Endothelial cell (in vitro differentiated cells): ENCODE results near the gene P2RY14. TPM values are rescaled to one million over a fixed set of nuclear protein-coding genes. Genes with fewer than 3 reads are reported as not detected.

Experiments used
- DNase-seq: peaks from one replicate; pipeline ENCODE4 v3.0.0; 2021; ENCODE audit warnings: low spot score
- H3K27ac Mint-ChIP-seq: one replicate; pipeline ENCODE4 v1.8.0; 2021; ENCODE audit warnings: mixed read lengths, inconsistent platforms; ENCODE audit not compliant: unreplicated experiment
- H3K27me3 Mint-ChIP-seq: one replicate; pipeline ENCODE4 v1.8.0; 2021; ENCODE audit warnings: mild to moderate bottlenecking, moderate library complexity, mixed read lengths, inconsistent platforms; ENCODE audit not compliant: unreplicated experiment
- H3K36me3 Mint-ChIP-seq: one replicate; pipeline ENCODE4 v1.8.0; 2021; ENCODE audit warnings: mild to moderate bottlenecking, low read depth, mixed read lengths, inconsistent platforms; ENCODE audit not compliant: unreplicated experiment
- H3K4me1 Mint-ChIP-seq: one replicate; pipeline ENCODE4 v1.8.0; 2021; ENCODE audit warnings: mild to moderate bottlenecking, mixed read lengths, inconsistent platforms; ENCODE audit not compliant: unreplicated experiment
- H3K4me3 Mint-ChIP-seq: one replicate; pipeline ENCODE4 v1.8.0; 2021; ENCODE audit warnings: mild to moderate bottlenecking, mixed read lengths, inconsistent platforms; ENCODE audit not compliant: unreplicated experiment
- H3K9me3 Mint-ChIP-seq: one replicate; pipeline ENCODE4 v1.8.0; 2021; ENCODE audit warnings: mixed read lengths, inconsistent platforms; ENCODE audit not compliant: unreplicated experiment
- total RNA-seq: library from RNA; stranded (reverse); fragmentation: NEBNext Ultra II Directional; extraction: Animal tissue kit (Norgen Biotek cat#: 25700); gene quantifications from one replicate; pipeline ENCODE4 v1.2.1, GENCODE V29; 2021; ENCODE audit not compliant: unreplicated experiment
- TF ChIP-seq, protein P1 (sequence below): fragments of 200-600 bp; sonication (generic); IDR thresholded peaks from one replicate; pipeline ENCODE4 v1.5.0; 2021; ENCODE audit warnings: antibody characterized with exemption; ENCODE audit not compliant: unreplicated experiment

Gene P2RY14
- total RNA-seq, 1 donor from 2014 or later: 0.21 TPM

DNA sequence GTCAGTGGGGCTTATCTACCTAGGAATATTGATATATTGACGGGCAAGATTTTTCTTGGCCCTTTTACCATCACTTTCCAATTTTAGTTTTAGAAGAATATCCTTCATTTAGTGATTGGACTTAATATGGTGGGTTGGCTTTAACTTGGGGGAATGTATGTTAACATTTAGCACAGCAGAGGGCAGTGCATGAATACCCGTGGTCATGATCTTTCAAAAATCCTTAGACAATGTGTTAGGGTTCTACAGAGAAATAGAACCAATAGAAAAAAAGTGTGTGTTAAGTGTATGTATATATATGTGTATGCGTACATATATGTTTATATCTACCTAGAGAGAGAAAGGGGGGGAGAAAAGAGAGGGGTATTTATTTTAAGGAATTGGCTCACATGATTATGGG is 112.2 kb downstream of the P2RY14 start:
- TF ChIP-seq, protein P1, sequence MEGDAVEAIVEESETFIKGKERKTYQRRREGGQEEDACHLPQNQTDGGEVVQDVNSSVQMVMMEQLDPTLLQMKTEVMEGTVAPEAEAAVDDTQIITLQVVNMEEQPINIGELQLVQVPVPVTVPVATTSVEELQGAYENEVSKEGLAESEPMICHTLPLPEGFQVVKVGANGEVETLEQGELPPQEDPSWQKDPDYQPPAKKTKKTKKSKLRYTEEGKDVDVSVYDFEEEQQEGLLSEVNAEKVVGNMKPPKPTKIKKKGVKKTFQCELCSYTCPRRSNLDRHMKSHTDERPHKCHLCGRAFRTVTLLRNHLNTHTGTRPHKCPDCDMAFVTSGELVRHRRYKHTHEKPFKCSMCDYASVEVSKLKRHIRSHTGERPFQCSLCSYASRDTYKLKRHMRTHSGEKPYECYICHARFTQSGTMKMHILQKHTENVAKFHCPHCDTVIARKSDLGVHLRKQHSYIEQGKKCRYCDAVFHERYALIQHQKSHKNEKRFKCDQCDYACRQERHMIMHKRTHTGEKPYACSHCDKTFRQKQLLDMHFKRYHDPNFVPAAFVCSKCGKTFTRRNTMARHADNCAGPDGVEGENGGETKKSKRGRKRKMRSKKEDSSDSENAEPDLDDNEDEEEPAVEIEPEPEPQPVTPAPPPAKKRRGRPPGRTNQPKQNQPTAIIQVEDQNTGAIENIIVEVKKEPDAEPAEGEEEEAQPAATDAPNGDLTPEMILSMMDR: peak; percentile 44
- DNase-seq: no peak
- no peak overlapping the region for H3K4me3 Mint-ChIP-seq

DNA sequence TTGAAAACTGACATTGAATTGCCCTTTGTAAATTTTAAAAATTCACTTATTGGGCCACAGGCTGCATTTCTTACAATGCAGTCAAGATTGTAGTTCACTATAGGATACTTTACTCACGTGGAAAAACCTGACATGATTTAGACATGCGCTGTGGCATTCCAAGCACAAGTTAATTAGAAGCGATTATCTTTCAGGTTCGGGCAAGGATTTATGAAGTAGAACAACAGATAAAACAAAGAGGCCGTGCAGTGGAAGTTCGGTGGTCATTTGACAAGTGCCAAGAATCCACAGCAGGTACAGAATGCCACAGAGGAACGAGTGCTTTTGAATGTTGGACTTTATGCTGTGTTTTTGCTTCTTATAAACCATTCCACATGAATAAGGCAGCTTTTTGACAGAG is 113.1 kb downstream of the P2RY14 start:
- H3K27ac Mint-ChIP-seq: no peak overlapping the region
- H3K9me3 Mint-ChIP-seq: no peaks in the 10 kb centered on the region
- no peak for DNase-seq
- H3K4me1 Mint-ChIP-seq: no peaks in the 10 kb centered on the region
- TF ChIP-seq, protein P1: no peak
- H3K27me3 Mint-ChIP-seq: peaks cover 2% of the 10 kb centered on the region
- H3K4me3 Mint-ChIP-seq: no peak overlapping the region
- H3K36me3 Mint-ChIP-seq: no peaks in the 10 kb centered on the region

More for the DNA sequence above, 112.2 kb downstream of the P2RY14 start:
- no peak overlapping the region for H3K27ac Mint-ChIP-seq
- no peaks in the 10 kb centered on the region for H3K9me3 Mint-ChIP-seq
- no peaks in the 10 kb centered on the region for H3K36me3 Mint-ChIP-seq
- no peaks in the 10 kb centered on the region for H3K27me3 Mint-ChIP-seq
- H3K4me1 Mint-ChIP-seq: peaks cover 7% of the 10 kb centered on the region

Other genes with a start within 250 kb of the P2RY14 start
- gene MED12L, start 192.9 kb downstream of the P2RY14 start, total RNA-seq: 4.4 TPM
- not detected for gene GPR171, start 75.3 kb downstream of the P2RY14 start, total RNA-seq
- 2.0 TPM for gene GPR87, start 38.3 kb upstream of the P2RY14 start, total RNA-seq
- gene P2RY13, start 51.0 kb upstream of the P2RY14 start, total RNA-seq: not detected
- gene P2RY12, start 106.2 kb upstream of the P2RY14 start, total RNA-seq: not detected
- 4.1 TPM for gene IGSF10, start 182.5 kb upstream of the P2RY14 start, total RNA-seq